ENCODE measurements around the gene NUDT8.
"Not testable (repeated sequence)": the region's sequence is repeated elsewhere in the genome, so short reads cannot be mapped to it uniquely, and the experiment has no call there.

NUDT8 gene

GRCh38 chr11:67611704-67612587, 17.8 kb downstream of the NUDT8 start:
- no peak for DNase-seq (ENCODE audit: low read depth)

- DNase-seq (ENCODE audit: low read depth): no peak
Measured at GRCh38 chr11:67611165-67611564, 18.6 kb downstream of the NUDT8 start.

GRCh38 chr11:67610302-67610868, 19.4 kb downstream of the NUDT8 start:
- DNase-seq (ENCODE audit: low read depth): no peak

- no peak for DNase-seq (ENCODE audit: low read depth)
Measured at GRCh38 chr11:67609316-67609715, 20.4 kb downstream of the NUDT8 start.

- no peak for DNase-seq (ENCODE audit: low read depth)
Measured at GRCh38 chr11:67608486-67608885, 21.3 kb downstream of the NUDT8 start.

- no peak for DNase-seq (ENCODE audit: low read depth)
Measured at GRCh38 chr11:67607507-67607906, 22.2 kb downstream of the NUDT8 start.

GRCh38 chr11:67606492-67607295, 23.0 kb downstream of the NUDT8 start, which contains the start of gene NDUFV1:
TSS of gene NDUFV1 (plus strand) at chr11:67606936. CDS start at chr11:67607005, 69 bp downstream.
- DNase-seq (ENCODE audit: low read depth): peak; percentile 92

- no peak for DNase-seq (ENCODE audit: low read depth)
Measured at GRCh38 chr11:67606093-67606491, 23.6 kb downstream of the NUDT8 start.

- no peak for DNase-seq (ENCODE audit: low read depth)
Measured at GRCh38 chr11:67605231-67606011, 24.3 kb downstream of the NUDT8 start.

- no peak for DNase-seq (ENCODE audit: low read depth)
Measured at GRCh38 chr11:67604815-67605214, 24.9 kb downstream of the NUDT8 start.

- not testable (repeated sequence) for DNase-seq (ENCODE audit: low read depth)
Measured at GRCh38 chr11:67604119-67604518, 25.6 kb downstream of the NUDT8 start.

GRCh38 chr11:67601098-67601497, 28.6 kb downstream of the NUDT8 start:
- no peak for DNase-seq (ENCODE audit: low read depth)

- DNase-seq (ENCODE audit: low read depth): no peak
Measured at GRCh38 chr11:67600324-67601029, 29.3 kb downstream of the NUDT8 start.

- no peak for DNase-seq (ENCODE audit: low read depth)
Measured at GRCh38 chr11:67599149-67599548, 30.6 kb downstream of the NUDT8 start.

- not testable (repeated sequence) for DNase-seq (ENCODE audit: low read depth)
Measured at GRCh38 chr11:67597963-67598362, 31.8 kb downstream of the NUDT8 start.

GRCh38 chr11:67597458-67597857, 32.3 kb downstream of the NUDT8 start:
- DNase-seq (ENCODE audit: low read depth): not testable (repeated sequence)

GRCh38 chr11:67596753-67597300, 32.9 kb downstream of the NUDT8 start:
- no peak for DNase-seq (ENCODE audit: low read depth)

- no peak for DNase-seq (ENCODE audit: low read depth)
Measured at GRCh38 chr11:67594480-67594879, 35.3 kb downstream of the NUDT8 start.

GRCh38 chr11:67593565-67593905, 36.2 kb downstream of the NUDT8 start:
- no peak for DNase-seq (ENCODE audit: low read depth)

- no peak for DNase-seq (ENCODE audit: low read depth)
Measured at GRCh38 chr11:67592880-67593564, 36.7 kb downstream of the NUDT8 start.
